HG03103 (cell line): Measurements from ENCODE around the gene NT5C.
"Not testable (repeated sequence)": the region's sequence is repeated elsewhere in the genome, so short reads cannot be mapped to it uniquely, and the experiment has no call there.

Experiments
- ATAC-seq: cut with Tn5 transposase; IDR thresholded peaks from one replicate; pipeline ENCODE4 v1.9.1; 2021; ENCODE audit warnings: low read depth; ENCODE audit not compliant: unreplicated experiment

NT5C gene

GRCh38 chr17:75131278-75132017 is at the start of gene NT5C:
Gene NT5C (minus strand): TSS chr17:75131742. CDS start chr17:75131707, 35 bp downstream.
- ATAC-seq: peak; percentile 71

GRCh38 chr17:75181110-75181509 is 49.6 kb upstream of the NT5C start:
- ATAC-seq: no peak

GRCh38 chr17:75178453-75178852 is 46.9 kb upstream of the NT5C start:
- ATAC-seq: no peak

GRCh38 chr17:75176625-75177024 is 45.1 kb upstream of the NT5C start:
- no peak for ATAC-seq

- no peak for ATAC-seq
Measured at GRCh38 chr17:75174996-75175395, 43.5 kb upstream of the NT5C start.

GRCh38 chr17:75173526-75173925 is 42.0 kb upstream of the NT5C start:
- no peak for ATAC-seq

GRCh38 chr17:75168998-75169397 is 37.5 kb upstream of the NT5C start:
- ATAC-seq: no peak

GRCh38 chr17:75164606-75165005 is 33.1 kb upstream of the NT5C start:
- not testable (repeated sequence) for ATAC-seq

GRCh38 chr17:75163074-75163473 is 31.5 kb upstream of the NT5C start:
- ATAC-seq: no peak

GRCh38 chr17:75160211-75160610 is 28.7 kb upstream of the NT5C start:
- ATAC-seq: no peak

GRCh38 chr17:75159196-75160031 is 27.9 kb upstream of the NT5C start:
- ATAC-seq: no peak

GRCh38 chr17:75158480-75158879 is 26.9 kb upstream of the NT5C start:
- not testable (repeated sequence) for ATAC-seq

- no peak for ATAC-seq
Measured at GRCh38 chr17:75155191-75155601, 23.7 kb upstream of the NT5C start.

- ATAC-seq: peak; percentile 83
Measured at GRCh38 chr17:75154195-75155106, 22.9 kb upstream of the NT5C start, which contains the start of gene JPT1. Gene JPT1 (minus strand): TSS chr17:75154512. CDS start chr17:75154397, 115 bp downstream.

- no peak for ATAC-seq
Measured at GRCh38 chr17:75153780-75154194, 22.2 kb upstream of the NT5C start.

GRCh38 chr17:75152922-75153779 is 21.6 kb upstream of the NT5C start:
- ATAC-seq: no peak

- ATAC-seq: no peak
Measured at GRCh38 chr17:75152523-75152921, 21.0 kb upstream of the NT5C start.

- no peak for ATAC-seq
Measured at GRCh38 chr17:75151930-75152329, 20.4 kb upstream of the NT5C start.

- ATAC-seq: no peak
Measured at GRCh38 chr17:75147878-75148546, 16.5 kb upstream of the NT5C start.
